ENCODE results near the gene MAP3K7. TPM values are rescaled to one million over a fixed set of nuclear protein-coding genes. Genes with fewer than 3 reads are reported as not detected.

The MAP3K7 gene
- total and polyA plus RNA-seq, 4 donors, result 5.5 to 17.2 (median 11.5) TPM

GRCh38 chr6:90598192-90598951 is 11.5 kb upstream of the MAP3K7 start:
- H3K9ac ChIP-seq (ENCODE audit: low read depth in 1 of 2, low read length in 2 of 2), result no peak overlapping the region

GRCh38 chr6:90596967-90597539 is 10.2 kb upstream of the MAP3K7 start:
- H3K27me3 ChIP-seq (ENCODE audit: control insufficient read depth in 4 of 4, insufficient read depth in 4 of 4, low read length in 3 of 4), result peaks cover 0 to 5% (median under 1%) of the 10 kb centered on the region in 4 donors
- 56% methylated on average over 5 of the region's 5 CpGs for WGBS
- no peaks in the 10 kb centered on the region for H3K4me1 ChIP-seq (ENCODE audit: control insufficient read depth in 4 of 4, insufficient read depth in 4 of 4, low read length in 3 of 4)
- H3K36me3 ChIP-seq (ENCODE audit: control insufficient read depth in 4 of 4, insufficient read depth in 3 of 4, low read depth in 1 of 4, low read length in 3 of 4), result no peaks in the 10 kb centered on the region
- H3K9ac ChIP-seq (ENCODE audit: low read depth in 1 of 2, low read length in 2 of 2), result no peak overlapping the region
- H3K4me3 ChIP-seq (ENCODE audit: low read depth in 1 of 3, low read length in 3 of 3), result no peak overlapping the region
- TF ChIP-seq RXRA (IDR thresholded peaks at IDR 0.05) (no peak), YY1 (IDR thresholded peaks at IDR 0.05) (no peak), TAF1 (conservative IDR thresholded peaks at IDR 0.05) (no peak), ZBTB33 (IDR thresholded peaks at IDR 0.05) (no peak), FOXA1 (IDR thresholded peaks at IDR 0.05) (no peak), RAD21 (IDR thresholded peaks at IDR 0.05) (no peak), FOXA2 (IDR thresholded peaks at IDR 0.05) (no peak)
- no peak for DNase-seq (ENCODE audit: low spot score)
- no peak overlapping the region for H3K27ac ChIP-seq (ENCODE audit: low read depth in 1 of 2, low read length in 2 of 2)
- no peaks in the 10 kb centered on the region for H3K9me3 ChIP-seq (ENCODE audit: control insufficient read depth in 4 of 4, low read length in 3 of 4)

More at GRCh38 chr6:90598192-90598951, 11.5 kb upstream of the MAP3K7 start:
- Histone ChIP-seq H3K36me3 (ENCODE audit: control insufficient read depth in 4 of 4, insufficient read depth in 3 of 4, low read depth in 1 of 4, low read length in 3 of 4) (no peaks in the 10 kb centered on the region), H3K9me3 (ENCODE audit: control insufficient read depth in 4 of 4, low read length in 3 of 4) (no peaks in the 10 kb centered on the region), H3K4me3 (ENCODE audit: low read depth in 1 of 3, low read length in 3 of 3) (no peak overlapping the region), H3K27ac (ENCODE audit: low read depth in 1 of 2, low read length in 2 of 2) (no peak overlapping the region), H3K27me3 (ENCODE audit: control insufficient read depth in 4 of 4, insufficient read depth in 4 of 4, low read length in 3 of 4) (peaks cover 0 to 5% (median 2%) of the 10 kb centered on the region in 4 donors), H3K4me1 (ENCODE audit: control insufficient read depth in 4 of 4, insufficient read depth in 4 of 4, low read length in 3 of 4) (no peaks in the 10 kb centered on the region)
- 67% methylated on average over 4 of the region's 4 CpGs for WGBS
- no peak for DNase-seq (ENCODE audit: low spot score)
- TF ChIP-seq REST (IDR thresholded peaks at IDR 0.05) (no peak), RXRA (IDR thresholded peaks at IDR 0.05) (no peak), NR2F2 (IDR thresholded peaks at IDR 0.05) (no peak)

- peaks cover 0 to 5% (median 2%) of the 10 kb centered on the region in 4 donors for H3K27me3 ChIP-seq (ENCODE audit: control insufficient read depth in 4 of 4, insufficient read depth in 4 of 4, low read length in 3 of 4)
- no peaks in the 10 kb centered on the region for H3K36me3 ChIP-seq (ENCODE audit: control insufficient read depth in 4 of 4, insufficient read depth in 3 of 4, low read depth in 1 of 4, low read length in 3 of 4)
- DNase-seq (ENCODE audit: low spot score), result no peak
- no peaks in the 10 kb centered on the region for H3K9me3 ChIP-seq (ENCODE audit: control insufficient read depth in 4 of 4, low read length in 3 of 4)
- TF ChIP-seq YY1 (IDR thresholded peaks at IDR 0.05) (no peak), SP1 (IDR thresholded peaks at IDR 0.05) (no peak), ZBTB33 (IDR thresholded peaks at IDR 0.05) (no peak), JUND (IDR thresholded peaks at IDR 0.05) (no peak), CTCF (IDR thresholded peaks at IDR 0.05; ENCODE audit: low read depth, low read length, missing input control) (no peak), TAF1 (conservative IDR thresholded peaks at IDR 0.05) (no peak), HNF4G (IDR thresholded peaks at IDR 0.05) (no peak)
- no peaks in the 10 kb centered on the region for H3K4me1 ChIP-seq (ENCODE audit: control insufficient read depth in 4 of 4, insufficient read depth in 4 of 4, low read length in 3 of 4)
- no peak overlapping the region for H3K4me3 ChIP-seq (ENCODE audit: low read depth in 1 of 3, low read length in 3 of 3)
- H3K9ac ChIP-seq (ENCODE audit: low read depth in 1 of 2, low read length in 2 of 2), result no peak overlapping the region
- 60% methylated on average over 3 of the region's 3 CpGs for WGBS
- no peak overlapping the region for H3K27ac ChIP-seq (ENCODE audit: low read depth in 1 of 2, low read length in 2 of 2)
These were observed 9.0 kb upstream of the MAP3K7 start for GRCh38 chr6:90595854-90596253.

All from liver (tissue), 9 donors.